GM12891 (cell line): ENCODE data around the gene VWA7.

Experiments used
- POLR2A ChIP-seq: IDR thresholded peaks from 2 replicates; pipeline ENCODE4 v1.6.1; 2011; ENCODE audit warnings: low read depth, low read length, control low read depth
- POLR2AphosphoS5 ChIP-seq: IDR thresholded peaks from 2 replicates; pipeline ENCODE4 v1.6.1; 2011; ENCODE audit warnings: low read depth, low read length, control low read depth
- POU2F2 ChIP-seq: IDR thresholded peaks from 2 replicates; pipeline ENCODE4 v1.6.1; 2011; ENCODE audit warnings: low read depth, mild to moderate bottlenecking, control low read depth, low read length, moderate library complexity
- SPI1 ChIP-seq: IDR thresholded peaks from 2 replicates; pipeline ENCODE4 v1.6.1; 2011; ENCODE audit warnings: low read depth, low read length, control low read depth
- TAF1 ChIP-seq: IDR thresholded peaks from 2 replicates; pipeline ENCODE4 v1.6.1; 2011; ENCODE audit warnings: low read depth, low read length, control low read depth

GRCh38 chr6:31813465-31813849 is 36.3 kb upstream of the VWA7 start:
- TF ChIP-seq POLR2AphosphoS5 (no peak), POLR2A (no peak), SPI1 (no peak), TAF1 (no peak), POU2F2 (no peak)
